ENCODE data around the gene SSX7.

Gene SSX7

GRCh38 chrX:52594658-52595057 lies 60.0 kb downstream of the SSX7 start:
- H3K27ac ChIP-seq (ENCODE audit: low read depth, low read length) = no peak overlapping the region

More at GRCh38 chrX:52594658-52595057, 60.0 kb downstream of the SSX7 start:
- Histone ChIP-seq H3K36me3 (ENCODE audit: control insufficient read depth in 5 of 5, insufficient read depth in 5 of 5, low read length in 5 of 5) (no peaks in the 10 kb centered on the region), H3K9ac (ENCODE audit: low read length in 5 of 5) (no peak overlapping the region), H3K27me3 (ENCODE audit: control insufficient read depth in 5 of 5, insufficient read depth in 4 of 5, low read length in 5 of 5) (peaks cover 7 to 27% (median 15%) of the 10 kb centered on the region in 5 donors), H3K9me3 (ENCODE audit: control insufficient read depth in 5 of 5, low read length in 5 of 5) (peaks cover 0 to 10% (median 0%) of the 10 kb centered on the region in 5 donors), H3K4me1 (ENCODE audit: control insufficient read depth in 5 of 5, insufficient read depth in 5 of 5, low read length in 5 of 5) (no peaks in the 10 kb centered on the region), H3K4me3 (ENCODE audit: low read depth in 1 of 5, low read length in 5 of 5) (no peak overlapping the region)
